Inferior parietal cortex (tissue), 1 donor: ENCODE measurements around the gene LASP1NB.
"Not testable (repeated sequence)": the region's sequence is repeated elsewhere in the genome, so short reads cannot be mapped to it uniquely, and the experiment has no call there.

Experiments used
- DNase-seq: peaks from one replicate; pipeline ENCODE4 v3.0.0-alpha.2; 2016; ENCODE audit errors: extremely low spot score

Gene LASP1NB

GRCh38 chr17:38896346-38896954 is 29.0 kb upstream of the LASP1NB start:
- DNase-seq, result no peak

GRCh38 chr17:38897176-38897575 is 28.2 kb upstream of the LASP1NB start:
- no peak for DNase-seq

- DNase-seq, result no peak
These were observed 27.6 kb upstream of the LASP1NB start for GRCh38 chr17:38897671-38898290.

DNA sequence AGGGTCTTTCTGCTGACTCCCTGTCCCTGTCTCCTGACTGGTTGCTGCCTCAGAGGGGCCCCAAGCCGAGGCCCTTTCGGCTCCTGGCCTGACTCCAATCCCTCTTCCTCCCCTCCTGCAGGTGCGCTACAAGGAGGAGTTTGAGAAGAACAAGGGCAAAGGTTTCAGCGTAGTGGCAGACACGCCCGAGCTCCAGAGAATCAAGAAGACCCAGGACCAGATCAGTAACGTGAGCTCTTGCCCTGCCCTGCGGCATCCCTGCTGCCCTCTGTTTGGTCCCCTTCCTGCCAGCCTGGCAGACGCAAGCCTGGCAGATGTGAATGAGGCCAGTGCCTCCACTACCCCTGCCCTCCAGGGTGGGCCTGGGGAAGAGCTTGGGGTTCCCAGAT is 27.1 kb upstream of the LASP1NB start:
- DNase-seq, result no peak

GRCh38 chr17:38898812-38899348 is 26.5 kb upstream of the LASP1NB start:
- DNase-seq, result no peak

DNA sequence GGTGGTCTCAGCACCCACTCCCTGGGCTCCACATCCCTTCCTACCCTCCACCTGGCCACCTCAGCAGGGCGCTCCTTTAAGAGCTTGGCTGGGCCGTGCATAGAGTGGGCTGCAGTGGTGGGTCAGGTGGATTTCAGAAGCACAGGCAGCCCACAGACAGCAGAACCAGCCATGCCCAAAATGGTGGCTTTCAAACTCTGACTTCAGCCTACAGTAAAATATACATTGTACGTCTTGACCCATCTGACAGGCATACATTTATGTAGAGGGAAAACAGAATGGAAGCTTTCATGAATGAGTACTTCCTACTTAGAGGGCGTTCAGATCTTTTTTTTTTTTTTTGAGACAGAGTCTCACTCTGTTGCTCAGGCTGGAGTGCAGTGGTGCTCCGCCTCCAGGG is 26.0 kb upstream of the LASP1NB start:
- DNase-seq, result no peak

GRCh38 chr17:38900978-38901656 is 24.3 kb upstream of the LASP1NB start:
- no peak for DNase-seq

DNA sequence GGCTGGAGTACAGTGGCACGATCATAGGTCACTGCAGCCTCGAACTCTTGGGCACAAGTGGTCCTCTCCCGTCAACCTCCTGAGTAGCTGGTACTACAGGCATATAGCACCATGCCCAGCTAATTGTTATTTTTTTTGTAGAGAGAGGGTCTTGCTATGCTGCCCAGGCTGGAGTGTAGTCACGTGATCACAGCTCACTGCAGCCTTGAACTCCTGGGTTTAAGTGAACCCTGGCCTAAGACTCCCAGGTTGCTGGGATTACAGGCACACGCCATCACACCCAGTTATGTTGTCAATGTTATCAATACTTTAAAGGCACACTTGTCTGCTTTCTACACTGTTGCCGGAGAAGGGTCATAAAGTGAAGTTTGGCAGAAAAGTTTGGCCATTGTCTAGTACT is 22.0 kb upstream of the LASP1NB start:
- DNase-seq, result no peak

DNA sequence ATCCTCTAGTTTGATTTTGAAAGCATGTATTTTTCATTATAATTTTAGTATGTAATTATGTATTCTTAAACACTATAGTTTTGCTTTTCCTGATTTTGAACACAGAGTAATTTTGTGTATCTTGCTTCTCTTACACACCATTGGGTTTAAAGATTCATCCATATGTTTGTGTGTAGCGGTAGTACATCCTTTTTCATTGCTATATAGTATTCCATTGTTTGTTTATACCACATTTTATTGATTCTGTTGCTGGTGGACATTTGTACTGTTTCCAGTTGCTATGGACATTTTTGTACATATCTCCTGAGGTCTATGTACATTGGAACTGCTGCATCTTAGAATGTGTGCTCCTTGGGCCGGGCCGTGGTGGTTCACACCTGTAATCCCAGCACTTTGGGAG is 20.5 kb upstream of the LASP1NB start:
- no peak for DNase-seq

GRCh38 chr17:38905375-38905774 is 20.0 kb upstream of the LASP1NB start:
- no peak for DNase-seq

- DNase-seq, result no peak
These were observed 18.8 kb upstream of the LASP1NB start for GRCh38 chr17:38906460-38907228.

GRCh38 chr17:38907930-38908675 is 17.3 kb upstream of the LASP1NB start:
- no peak for DNase-seq

DNA sequence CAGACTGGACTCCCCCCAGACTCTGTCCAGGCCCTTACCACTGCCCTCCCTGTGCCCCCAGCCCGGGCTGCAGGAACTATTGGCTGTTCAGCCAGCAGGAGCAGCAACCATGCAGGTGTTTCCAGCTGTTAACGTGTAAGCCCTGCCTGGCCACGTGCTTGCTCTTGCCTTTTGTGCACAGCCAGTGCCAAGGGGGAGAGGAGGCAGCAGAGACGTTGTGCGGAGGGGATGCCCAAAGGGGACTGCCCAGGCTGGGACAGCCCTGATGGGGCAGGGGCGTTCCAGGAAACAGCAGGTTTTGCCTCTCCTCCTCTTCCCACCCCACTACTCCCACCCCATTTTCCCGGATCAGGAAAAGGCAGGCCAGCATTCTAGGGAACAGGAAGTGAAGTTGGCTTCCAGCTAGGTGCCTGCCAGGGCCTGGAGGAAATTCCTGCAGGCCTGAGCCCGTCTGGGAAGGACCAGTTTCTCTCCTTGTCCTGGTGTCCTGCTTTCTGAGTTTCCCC is 16.7 kb upstream of the LASP1NB start:
- no peak for DNase-seq

DNA sequence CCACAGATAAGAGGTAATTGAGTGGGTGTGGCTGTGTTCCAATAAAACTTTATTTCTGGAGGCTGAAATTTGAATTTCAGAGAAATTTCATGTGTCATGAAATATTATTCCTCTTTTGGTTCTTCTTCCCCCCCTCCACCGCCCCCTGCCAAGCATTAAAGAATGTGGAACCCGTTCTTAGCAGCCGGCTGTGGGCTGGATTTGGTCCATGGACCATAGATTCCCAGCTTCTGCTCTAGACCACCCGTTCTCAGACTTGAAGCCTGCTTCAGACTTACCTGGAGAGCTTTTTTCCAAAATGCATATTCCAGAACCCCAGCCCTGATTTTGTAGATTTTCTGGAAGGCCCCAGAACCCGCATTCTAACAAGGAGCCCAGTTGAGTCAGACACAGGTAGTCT is 15.1 kb upstream of the LASP1NB start:
- no peak for DNase-seq

- DNase-seq, result no peak
These were observed 14.2 kb upstream of the LASP1NB start for GRCh38 chr17:38911081-38911730.

DNA sequence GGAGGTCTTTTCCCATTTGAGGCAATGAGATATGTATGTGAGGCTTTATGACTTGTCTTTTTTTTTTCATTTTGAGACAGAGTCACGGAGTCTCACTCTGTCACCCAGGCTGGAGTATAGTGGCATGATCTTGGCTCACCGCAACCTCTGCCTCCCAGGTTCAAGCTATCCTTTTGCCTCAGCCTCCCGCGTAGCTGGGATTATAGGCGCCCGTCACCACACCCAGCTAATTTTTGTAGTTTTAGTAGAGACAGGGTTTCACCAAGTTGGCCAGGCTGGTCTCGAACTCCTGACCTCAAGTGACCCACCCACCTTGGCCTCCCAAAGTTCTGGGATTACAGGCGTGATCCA is 13.7 kb upstream of the LASP1NB start:
- DNase-seq, result not testable (repeated sequence)

- no peak for DNase-seq
These were observed 13.1 kb upstream of the LASP1NB start for GRCh38 chr17:38912221-38912813.

- DNase-seq, result no peak
These were observed 10.4 kb upstream of the LASP1NB start for GRCh38 chr17:38914741-38915638.

GRCh38 chr17:38915639-38915995 is 9.8 kb upstream of the LASP1NB start:
- DNase-seq, result no peak

GRCh38 chr17:38916771-38917170 is 8.6 kb upstream of the LASP1NB start:
- no peak for DNase-seq
